ENCODE results near the gene KLHL33.

KLHL33 gene, protein sequence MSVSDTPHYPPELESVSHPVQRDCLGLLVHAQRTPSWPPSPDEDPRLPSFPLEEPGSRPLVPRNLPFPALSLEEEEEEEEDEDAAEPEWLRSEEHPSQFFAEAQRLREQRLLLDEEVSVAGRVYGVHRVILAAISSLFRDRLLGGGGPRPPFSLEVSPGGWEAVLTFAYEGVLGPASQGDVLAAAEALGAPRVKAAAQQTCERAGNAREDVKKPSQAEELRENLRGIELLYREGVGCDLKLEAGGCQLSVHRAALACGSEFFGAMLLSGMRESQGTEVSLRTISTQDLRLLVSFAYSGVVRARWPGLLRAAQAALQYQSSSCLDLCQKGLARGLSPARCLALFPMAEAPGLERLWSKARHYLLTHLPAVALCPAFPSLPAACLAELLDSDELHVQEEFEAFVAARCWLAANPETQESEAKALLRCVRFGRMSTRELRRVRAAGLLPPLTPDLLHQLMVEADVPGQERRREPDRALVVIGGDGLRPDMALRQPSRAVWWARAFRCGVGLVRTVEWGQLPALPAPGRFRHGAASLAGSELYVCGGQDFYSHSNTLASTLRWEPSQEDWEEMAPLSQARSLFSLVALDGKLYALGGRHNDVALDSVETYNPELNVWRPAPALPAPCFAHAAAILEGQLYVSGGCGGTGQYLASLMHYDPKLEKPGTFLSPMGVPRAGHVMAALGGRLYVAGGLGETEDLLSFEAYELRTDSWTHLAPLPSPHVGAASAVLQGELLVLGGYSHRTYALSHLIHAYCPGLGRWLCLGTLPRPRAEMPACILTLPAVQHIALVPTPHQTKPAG

DNA sequence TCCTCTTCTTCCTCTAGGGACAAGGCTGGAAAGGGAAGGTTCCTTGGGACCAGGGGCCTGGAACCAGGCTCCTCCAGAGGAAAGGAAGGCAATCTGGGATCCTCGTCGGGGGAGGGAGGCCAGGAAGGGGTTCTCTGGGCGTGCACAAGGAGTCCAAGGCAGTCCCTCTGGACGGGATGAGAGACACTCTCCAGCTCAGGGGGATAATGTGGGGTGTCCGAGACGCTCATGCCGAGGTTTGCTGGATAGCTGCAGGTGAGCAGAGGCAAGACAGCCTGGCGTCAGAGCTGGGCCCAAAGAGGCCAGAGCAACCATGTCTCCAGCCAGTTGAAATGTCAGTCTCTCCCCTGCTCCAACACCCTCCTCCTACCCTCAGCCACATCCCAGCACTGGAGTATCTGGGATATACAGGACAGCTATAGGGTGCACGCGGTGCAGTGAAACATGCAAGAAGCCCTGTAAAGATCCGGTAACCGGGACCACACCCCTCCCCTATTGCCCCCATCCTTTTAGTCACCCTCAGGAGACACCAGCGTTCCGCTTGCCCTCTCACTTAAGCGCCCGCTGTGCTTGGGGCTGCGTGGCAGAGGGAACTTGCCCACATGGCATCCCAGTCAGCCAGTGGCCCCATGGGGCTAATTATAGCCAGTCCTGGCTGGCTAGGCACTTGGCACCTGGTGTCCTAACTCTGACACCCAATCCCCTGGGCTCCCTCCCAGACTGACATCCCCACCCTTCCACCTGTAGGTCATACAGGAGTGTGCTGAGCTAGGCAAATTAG is at the start of gene KLHL33:
Gene KLHL33, minus strand, starts transcription at position 585 of the 781 bp plus-strand sequence. Its CDS starts 355 bp downstream, at position 230.
- DNase-seq = no peak

DNA sequence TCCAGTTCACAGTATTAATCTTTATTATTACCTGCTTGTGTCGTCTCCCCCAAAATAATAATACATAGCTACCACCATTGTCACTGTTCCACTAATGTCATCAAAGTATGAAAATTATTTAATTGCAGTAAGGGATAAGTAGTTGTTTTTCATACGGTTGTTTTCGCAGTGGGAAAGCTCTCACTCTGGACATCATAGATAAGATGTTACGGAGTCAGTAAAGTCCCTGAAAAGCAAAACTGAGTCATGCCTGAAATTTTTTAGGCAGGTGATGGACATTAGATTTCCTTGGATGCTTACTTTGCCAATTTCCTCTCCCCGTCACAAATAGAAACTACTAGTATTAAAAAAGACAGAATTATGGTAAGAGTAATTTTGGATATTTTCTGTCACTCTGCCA is 46.4 kb upstream of the KLHL33 start:
- no peak for DNase-seq

DNA sequence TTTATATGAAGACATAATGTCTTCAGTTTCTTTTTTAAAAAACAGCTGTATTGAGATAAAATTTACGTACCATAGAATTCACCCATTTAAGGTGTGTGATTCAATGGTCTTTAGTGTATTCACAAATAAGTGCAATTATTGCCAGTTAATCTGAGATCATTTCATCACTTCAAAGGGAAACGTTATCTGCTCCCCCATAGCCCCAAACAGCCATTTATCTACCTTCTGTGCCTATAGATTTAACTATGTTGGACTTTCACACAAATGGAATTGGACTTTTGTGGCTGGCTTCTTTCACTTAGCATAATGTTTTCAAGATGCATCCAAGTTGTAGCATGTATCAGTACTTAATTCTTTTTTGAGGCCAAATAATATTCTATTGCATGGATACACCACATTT is 42.9 kb upstream of the KLHL33 start:
- DNase-seq = no peak

- DNase-seq = no peak
Observed at GRCh38 chr14:20477211-20477876, 41.4 kb upstream of the KLHL33 start.

DNA sequence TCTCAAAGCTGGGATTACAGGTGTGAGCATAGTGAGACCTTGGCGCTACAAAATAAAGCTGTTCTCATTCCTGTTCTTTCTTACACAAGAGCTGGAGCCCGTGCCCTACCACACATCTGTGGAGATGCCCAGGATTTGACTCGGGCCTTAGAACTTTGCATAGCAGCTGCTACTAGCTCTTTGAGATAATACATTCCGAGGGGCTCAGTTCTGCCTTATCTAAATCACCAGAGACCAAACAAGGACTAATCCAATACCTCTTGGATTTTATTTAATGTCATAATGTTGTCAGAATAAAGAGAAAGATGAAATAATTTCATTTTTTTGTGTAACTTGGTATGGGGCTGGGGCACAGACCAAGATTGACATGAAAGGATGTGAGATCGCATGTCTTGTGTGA is 40.8 kb upstream of the KLHL33 start:
- DNase-seq = no peak

DNA sequence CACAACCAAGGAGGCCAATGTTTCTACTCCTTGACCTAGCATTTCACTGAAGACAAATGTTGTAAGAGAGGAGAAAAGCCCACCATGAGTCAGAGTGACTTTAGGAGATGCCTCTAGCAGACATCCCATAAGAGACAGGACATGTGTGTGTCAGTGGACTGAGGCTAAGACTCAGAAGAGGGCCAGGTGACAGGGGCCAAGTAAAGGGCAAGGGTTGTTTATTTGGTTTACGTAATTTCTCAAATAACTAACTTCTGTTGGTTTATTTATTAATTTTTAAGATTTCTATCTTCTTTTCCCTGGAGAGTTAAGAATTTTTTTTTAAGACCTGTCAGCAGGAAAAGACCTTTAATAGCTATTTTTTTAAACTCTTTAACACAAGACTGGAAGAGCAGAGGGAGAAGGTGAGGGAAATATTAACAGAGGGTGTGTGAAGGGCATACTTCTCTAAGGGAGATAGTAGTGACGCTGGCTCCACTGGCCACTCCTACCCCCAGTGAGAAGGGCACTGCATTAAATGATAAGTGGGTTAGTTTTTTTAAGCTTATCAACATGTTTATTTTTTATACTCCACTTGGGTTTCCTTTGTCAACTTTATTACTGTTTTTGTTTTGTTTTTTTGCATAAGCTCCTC is 36.7 kb upstream of the KLHL33 start:
- DNase-seq = no peak

DNA sequence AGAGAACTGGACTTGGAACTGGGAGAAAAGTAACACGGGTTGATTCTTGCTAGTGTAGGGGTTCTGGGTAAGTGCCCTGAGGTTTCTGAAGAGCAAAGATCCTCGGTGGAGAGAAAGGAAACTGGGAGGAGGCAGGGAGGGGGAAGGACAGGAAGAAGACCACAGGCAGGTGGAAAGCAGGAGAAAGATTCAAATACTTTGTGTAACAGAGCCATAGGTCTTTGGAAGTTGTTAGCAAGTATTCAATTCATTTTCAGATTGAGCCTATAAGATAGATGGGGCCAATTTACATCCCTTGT is 34.6 kb upstream of the KLHL33 start:
- DNase-seq = no peak

DNA sequence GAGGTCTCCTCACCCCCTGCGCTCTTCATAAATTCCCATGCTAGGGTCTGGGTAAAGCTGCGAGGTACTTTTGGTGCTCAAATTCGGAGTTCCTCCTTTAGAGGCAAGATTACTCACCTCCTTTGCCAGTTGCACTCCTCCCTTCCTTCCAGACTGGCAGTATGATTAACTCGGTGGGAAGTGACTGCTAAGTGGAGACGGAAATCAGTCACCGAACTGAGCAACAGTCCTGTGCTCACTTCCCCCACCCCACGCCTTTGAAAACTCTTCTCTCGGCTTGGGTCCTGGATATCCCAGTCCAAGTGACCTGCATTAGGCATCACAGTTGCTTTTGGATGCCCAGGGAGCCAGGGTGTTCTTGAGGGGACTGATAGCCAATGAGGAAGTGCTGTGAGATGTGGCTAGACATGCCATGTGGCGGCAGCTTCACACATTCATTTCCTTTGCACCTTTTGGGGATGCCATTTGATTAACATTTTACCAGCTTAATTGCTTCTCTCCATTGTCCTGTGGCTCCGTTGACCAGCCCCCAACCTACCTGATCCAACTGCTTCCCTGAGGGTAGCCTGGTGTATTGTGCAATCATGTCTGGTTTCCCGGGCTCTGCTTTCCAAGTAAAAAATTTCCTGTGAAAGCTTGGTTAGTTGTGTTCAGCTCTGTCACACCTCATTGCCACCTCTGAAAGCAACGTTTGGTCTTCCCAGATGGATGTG is 34.1 kb upstream of the KLHL33 start:
- no peak for DNase-seq

DNA sequence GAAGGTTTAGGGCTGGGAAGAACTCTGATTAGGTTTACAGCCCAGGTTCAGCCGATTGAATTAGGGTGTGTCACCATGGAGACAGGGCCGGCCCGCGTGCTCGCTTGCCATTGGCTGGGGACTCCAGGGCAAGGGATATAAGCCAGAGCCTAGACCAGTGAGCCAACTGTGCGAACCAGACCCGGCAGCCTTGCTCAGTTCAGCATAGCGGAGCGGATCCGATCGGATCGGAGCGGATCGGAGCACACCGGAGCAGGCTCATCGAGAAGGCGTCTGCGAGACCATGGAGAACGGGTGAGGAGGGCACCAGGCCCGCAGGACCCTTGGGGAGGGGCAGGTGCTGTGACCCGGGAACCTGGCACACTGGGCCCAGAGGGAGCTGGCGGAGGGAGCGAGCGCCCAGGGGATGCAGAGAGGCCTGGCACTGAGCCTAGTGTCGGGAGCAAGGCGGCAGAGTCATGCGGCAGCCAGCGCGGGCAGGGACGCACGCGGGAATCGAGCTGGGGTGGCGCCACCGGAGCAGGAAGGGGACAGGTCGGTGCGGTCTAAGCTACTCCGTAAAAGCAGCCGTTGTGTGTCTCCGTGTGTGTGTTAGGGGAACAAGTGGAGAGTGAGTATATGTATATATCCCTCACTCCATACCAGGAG is 33.4 kb upstream of the KLHL33 start, which contains the start of gene PNP:
Gene PNP, plus strand, starts transcription at position 165 of the 648 bp plus-strand sequence. Its CDS starts 119 bp downstream, at position 284.
- DNase-seq = peak; percentile 87

GRCh38 chr14:20468764-20469241 is 32.8 kb upstream of the KLHL33 start:
- no peak for DNase-seq

DNA sequence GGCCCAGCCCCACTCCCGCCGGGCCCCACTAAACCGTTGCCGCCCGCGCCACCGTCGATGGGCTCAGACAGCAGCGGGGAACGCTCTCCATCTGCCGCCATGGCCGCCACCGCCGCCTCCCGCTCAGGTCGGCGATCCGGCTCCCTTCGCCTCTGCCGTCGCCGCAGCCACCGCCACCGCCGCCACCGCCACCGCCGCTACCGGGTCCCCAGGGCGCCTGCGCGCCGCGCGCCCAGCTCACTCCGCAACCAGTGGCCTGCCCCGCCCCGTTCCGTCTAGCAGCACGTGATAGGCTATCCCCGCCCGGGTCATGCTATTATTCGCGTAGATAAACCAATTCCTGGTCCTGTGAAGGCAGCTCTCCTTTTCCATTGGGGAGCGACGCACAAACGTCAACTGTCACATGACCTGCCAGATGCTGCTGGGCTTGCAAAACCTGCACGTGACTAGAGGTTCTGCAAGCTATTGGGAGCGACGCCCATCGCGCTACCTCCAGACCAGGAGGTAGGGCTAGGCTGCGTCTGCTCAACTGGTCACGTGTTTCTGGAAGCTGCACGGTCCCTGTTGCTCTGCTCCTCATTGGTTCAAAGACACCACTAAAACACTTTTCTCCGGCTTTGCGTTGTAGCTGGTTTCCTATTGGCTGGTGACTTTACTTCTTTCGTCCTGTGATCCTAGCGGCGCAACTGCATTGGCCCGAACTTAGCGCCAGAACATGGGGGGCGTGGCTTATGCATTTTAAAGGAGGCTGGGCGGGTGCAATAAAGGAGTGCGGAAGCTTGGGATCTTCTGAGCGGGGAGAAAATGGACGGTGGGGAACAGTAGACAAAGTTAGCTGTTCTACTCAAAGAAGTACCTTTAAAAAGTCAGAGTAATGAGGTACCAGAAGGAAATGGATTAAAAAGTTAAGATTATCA is 25.5 kb upstream of the KLHL33 start, which contains the start of gene PIP4P1:
Gene PIP4P1, minus strand, starts transcription at position 210 of the 917 bp plus-strand sequence. Its CDS starts 109 bp downstream, at position 101.
- peak; percentile 99 for DNase-seq

DNA sequence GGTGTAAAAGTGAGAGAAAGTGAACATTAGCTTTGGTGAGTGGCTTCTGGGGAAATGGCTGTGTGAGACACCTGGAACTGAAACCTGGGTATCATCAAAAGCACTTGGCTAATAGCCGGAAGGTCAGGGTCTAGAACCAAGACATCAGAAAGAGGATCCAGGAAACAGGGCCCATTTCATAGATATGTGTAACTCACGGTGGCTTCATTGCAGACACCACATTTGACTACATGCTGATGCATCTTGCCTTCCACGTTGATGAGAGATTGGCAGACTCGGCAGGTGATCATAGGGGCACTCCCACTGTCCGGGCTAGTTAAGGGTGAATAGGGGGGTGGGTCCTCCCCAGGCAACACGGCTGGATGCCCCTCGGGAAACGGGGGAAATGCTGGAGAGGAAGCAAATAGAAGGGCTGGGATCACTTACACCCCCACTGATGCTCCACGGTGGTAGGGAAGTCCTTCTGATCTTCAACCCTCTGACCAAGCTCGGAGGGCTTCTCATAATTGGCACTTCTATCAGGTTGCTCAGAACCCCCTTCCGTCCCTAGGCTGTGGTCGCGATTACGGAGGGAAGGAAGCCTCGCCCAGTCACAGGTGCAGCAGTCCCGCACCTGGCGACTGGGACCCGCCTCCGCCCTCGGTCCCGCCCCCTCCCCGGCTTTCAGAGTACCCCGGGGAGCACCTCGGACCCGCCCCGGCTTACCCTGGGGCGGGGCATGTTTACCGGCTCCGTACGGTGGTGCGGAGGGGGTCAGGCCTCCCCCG is 24.7 kb upstream of the KLHL33 start:
- peak; percentile 48 for DNase-seq

DNA sequence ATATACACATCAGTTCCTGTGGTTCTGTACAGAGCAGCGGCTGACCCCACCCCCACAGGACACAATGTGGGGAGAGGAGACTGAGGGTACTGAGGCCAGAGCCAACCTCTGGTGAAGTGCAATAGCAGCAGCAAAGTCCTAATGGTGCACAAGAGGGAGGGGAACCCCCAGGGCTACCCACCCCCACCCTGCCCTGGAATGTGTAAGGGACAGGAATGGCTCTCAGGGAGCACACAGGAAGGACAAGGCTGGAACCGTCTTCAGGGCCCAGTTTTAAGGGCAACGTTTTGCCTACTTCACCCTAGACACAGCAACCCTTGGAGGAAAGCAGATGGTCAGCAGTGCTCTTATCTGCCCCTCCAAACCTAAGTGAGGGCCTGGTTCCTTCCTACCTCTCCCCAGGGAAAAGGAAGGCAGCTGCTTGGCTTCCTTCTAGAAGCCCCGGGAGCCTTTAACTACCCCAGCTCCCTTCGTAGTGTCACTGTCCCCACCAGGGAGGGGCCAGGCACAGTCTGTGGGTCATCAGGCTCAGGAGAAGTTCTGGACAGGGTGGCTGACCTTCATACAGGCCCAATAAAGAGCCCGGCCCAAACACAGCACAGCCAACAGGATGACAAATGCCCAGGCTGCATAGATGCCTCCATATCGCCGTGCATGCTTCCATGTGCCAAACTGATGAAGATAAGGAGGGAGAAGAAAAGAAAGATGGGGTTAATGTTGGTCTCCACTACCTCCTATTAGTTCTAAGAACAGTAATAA is 22.2 kb upstream of the KLHL33 start:
- no peak for DNase-seq

DNA sequence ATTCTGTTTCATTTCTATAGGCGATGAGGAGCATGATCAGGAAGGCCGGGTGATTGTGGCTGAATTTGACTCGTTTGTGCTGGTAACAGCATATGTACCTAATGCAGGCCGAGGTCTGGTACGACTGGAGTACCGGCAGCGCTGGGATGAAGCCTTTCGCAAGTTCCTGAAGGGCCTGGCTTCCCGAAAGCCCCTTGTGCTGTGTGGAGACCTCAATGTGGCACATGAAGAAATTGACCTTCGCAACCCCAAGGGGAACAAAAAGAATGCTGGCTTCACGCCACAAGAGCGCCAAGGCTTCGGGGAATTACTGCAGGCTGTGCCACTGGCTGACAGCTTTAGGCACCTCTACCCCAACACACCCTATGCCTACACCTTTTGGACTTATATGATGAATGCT is 21.0 kb upstream of the KLHL33 start:
- no peak for DNase-seq

- DNase-seq = no peak
Observed at GRCh38 chr14:20455355-20456300, 19.7 kb upstream of the KLHL33 start.

DNA sequence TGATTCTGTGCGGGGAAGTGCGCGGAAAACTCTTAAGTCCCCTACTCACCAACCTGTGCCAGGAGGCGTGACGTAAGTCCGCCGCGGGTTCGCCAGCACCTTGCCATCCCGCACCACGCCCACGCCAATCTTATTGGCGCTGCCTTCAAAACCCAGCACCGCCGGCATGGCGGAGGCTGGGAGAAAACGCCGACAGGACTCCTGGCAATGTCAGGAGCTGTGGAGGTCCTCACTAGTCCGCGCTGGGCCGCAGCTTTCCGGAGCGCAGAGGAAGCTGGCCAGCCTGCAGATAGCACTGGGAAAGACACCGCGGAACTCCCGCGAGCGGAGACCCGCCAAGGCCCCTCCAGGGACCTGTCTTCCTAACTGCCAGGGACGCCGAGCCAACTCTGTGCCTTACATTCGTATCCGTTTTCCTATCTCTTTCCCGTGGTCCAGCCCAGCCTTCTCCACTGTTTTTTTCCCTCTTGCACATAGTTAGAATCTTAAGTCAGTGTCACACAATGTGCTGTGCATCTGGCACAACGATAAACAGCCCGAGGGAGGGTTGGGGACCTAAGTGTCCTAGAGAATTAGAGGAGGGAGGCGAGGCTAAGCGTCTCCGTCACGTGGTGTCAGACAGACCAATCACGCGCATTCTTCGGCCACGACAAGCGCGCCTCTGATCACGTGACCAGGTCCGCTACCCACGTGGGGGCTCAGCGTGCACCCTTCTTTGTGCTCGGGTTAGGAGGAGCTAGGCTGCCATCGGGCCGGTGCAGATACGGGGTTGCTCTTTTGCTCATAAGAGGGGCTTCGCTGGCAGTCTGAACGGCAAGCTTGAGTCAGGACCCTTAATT is 18.8 kb upstream of the KLHL33 start, which contains the start of the genes APEX1 and OSGEP:
Gene APEX1, plus strand, starts transcription at position 711 of the 839 bp plus-strand sequence. CDS start 420 bp downstream, outside the sequence.
Gene OSGEP, minus strand, starts transcription at position 297 of the 839 bp plus-strand sequence. Its CDS starts 129 bp downstream, at position 168.
- peak; percentile 98 for DNase-seq
